H1 (cell line): ENCODE results near the gene HGD. TPM values are rescaled to one million over a fixed set of nuclear protein-coding genes. Genes with fewer than 3 reads are reported as not detected.

Experiments used
- CTCF ChIA-PET: fragments of 300-600 bp; sonication (Branson Sonifier 250); formaldehyde crosslinking; loops from one replicate; lab custom pipeline; 2021; ENCODE audit not compliant: partially characterized antibody; lab: Charles Lee
- POLR2A ChIA-PET: fragments of 300-600 bp; sonication (Branson Sonifier 250); formaldehyde crosslinking; loops from one replicate; lab custom pipeline; 2021; ENCODE audit warnings: inconsistent platforms; ENCODE audit not compliant: partially characterized antibody; lab: Charles Lee
- DNase-seq, 2 experiments: peaks; one replicate each; pipeline versions ENCODE4 v3.0.0 to v3.0.0-alpha.2; 2010 to 2022; ENCODE audit warnings: low spot score in 2 of 2, low read depth in 1 of 2, mixed read lengths in 1 of 2
- FAIRE-seq: peaks from 2 replicates; lab custom pipeline; 2011; peaks lifted over from hg19 to GRCh38; lab: Jason Lieb, UNC
- H2AFZ ChIP-seq: 2 replicates; pipeline ENCODE4 v1.8.1; 2012; ENCODE audit warnings: low read length, inconsistent platforms
- H2AK5ac ChIP-seq: 2 replicates; pipeline ENCODE4 v1.6.1; 2013; ENCODE audit warnings: low read depth, low read length
- H2BK120ac ChIP-seq: replicated peaks from 2 replicates; pipeline ENCODE3; 2013; ENCODE audit warnings: low read depth, low read length, inconsistent platforms
- H2BK12ac ChIP-seq: 2 replicates; pipeline ENCODE4 v1.6.1; 2013; ENCODE audit warnings: low read depth, low read length
- H2BK15ac ChIP-seq: 2 replicates; pipeline ENCODE4 v1.6.1; 2013; ENCODE audit warnings: low read length
- H2BK20ac ChIP-seq: 2 replicates; pipeline ENCODE4 v1.6.1; 2013; ENCODE audit warnings: low read length
- H2BK5ac ChIP-seq: 2 replicates; pipeline ENCODE4 v1.6.1; 2013; ENCODE audit warnings: low read depth, low read length
- H3K14ac ChIP-seq: 2 replicates; pipeline ENCODE4 v1.6.1; 2013; ENCODE audit warnings: inconsistent platforms; ENCODE audit not compliant: insufficient read length
- H3K18ac ChIP-seq: 2 replicates; pipeline ENCODE4 v1.6.1; 2013; ENCODE audit warnings: low read length; ENCODE audit errors: extremely low read depth
- H3K23ac ChIP-seq: 2 replicates; pipeline ENCODE4 v1.6.1; 2013; ENCODE audit warnings: inconsistent platforms; ENCODE audit not compliant: insufficient read length
- H3K23me2 ChIP-seq: 2 replicates; pipeline ENCODE4 v1.6.1; 2013; ENCODE audit warnings: low read depth, low read length
- H3K27ac ChIP-seq: 2 replicates; pipeline ENCODE4 v1.6.1; 2011; ENCODE audit warnings: low read depth, low read length, inconsistent platforms
- H3K27me3 ChIP-seq, 4 experiments: replicated peaks in 1 of 4; 1 replicate in 1 of 4; 2 replicates in 3 of 4; pipeline versions ENCODE4 v1.6.1 to v1.8.1; 2011 to 2013; ENCODE audit warnings: low read length in 3 of 4, mild to moderate bottlenecking in 3 of 4, inconsistent platforms in 2 of 4, mixed read lengths in 2 of 4, moderate library complexity in 1 of 4; ENCODE audit not compliant: control insufficient read depth in 3 of 4, insufficient read depth in 3 of 4; ENCODE audit errors: extremely low read depth in 1 of 4
- H3K36me3 ChIP-seq, 4 experiments: 2 replicates each; pipeline versions ENCODE4 v1.6.1 to v1.8.1; 2011 to 2013; ENCODE audit warnings: mild to moderate bottlenecking in 4 of 4, low read length in 3 of 4, moderate library complexity in 2 of 4, control low read depth in 1 of 4, inconsistent platforms in 1 of 4; ENCODE audit not compliant: insufficient read depth in 4 of 4, control insufficient read depth in 2 of 4
- H3K4ac ChIP-seq: replicated peaks from 2 replicates; pipeline ENCODE3; 2013; ENCODE audit warnings: low read length, low read depth, mixed read lengths, inconsistent platforms; ENCODE audit not compliant: insufficient read length
- H3K4me1 ChIP-seq, 4 experiments: replicated peaks in 1 of 4; 1 replicate in 1 of 4; 2 replicates in 3 of 4; pipeline versions ENCODE4 v1.6.1 to v1.8.1; 2011 to 2013; ENCODE audit warnings: low read length in 3 of 4, inconsistent platforms in 2 of 4, mixed read lengths in 1 of 4; ENCODE audit not compliant: insufficient read depth in 4 of 4, control insufficient read depth in 3 of 4
- H3K4me2 ChIP-seq, 2 experiments: 2 replicates each; pipeline versions ENCODE4 v1.6.1 to v1.8.1; 2011 to 2013; ENCODE audit warnings: low read depth in 2 of 2, low read length in 2 of 2, control low read depth in 1 of 2, inconsistent platforms in 1 of 2, mild to moderate bottlenecking in 1 of 2; ENCODE audit not compliant: insufficient read depth in 1 of 2
- H3K4me3 ChIP-seq, 4 experiments: fragments of 200-600, 300-600 bp in 1 of 4; sonication (generic), shearing (Covaris generic), sonication (Bioruptor Twin) in 1 of 4; 2 replicates each; pipeline versions ENCODE4 v1.5.1 to v1.8.1; 2011 to 2016; ENCODE audit warnings: low read length in 4 of 4, low read depth in 3 of 4, control low read depth in 2 of 4, inconsistent platforms in 2 of 4, mild to moderate bottlenecking in 2 of 4, mixed read lengths in 1 of 4, moderate library complexity in 1 of 4; ENCODE audit not compliant: insufficient read depth in 2 of 4; ENCODE audit errors: extremely low read depth in 1 of 4
- H3K56ac ChIP-seq: replicated peaks from 2 replicates; pipeline ENCODE3; 2013; ENCODE audit warnings: low read depth, mild to moderate bottlenecking, mixed read lengths, low read length, inconsistent platforms; ENCODE audit not compliant: insufficient read length
- H3K79me1 ChIP-seq: 2 replicates; pipeline ENCODE4 v1.6.1; 2013; ENCODE audit warnings: low read depth, low read length, control low read depth
- H3K79me2 ChIP-seq, 2 experiments: 2 replicates each; pipeline versions ENCODE4 v1.6.1 to v1.8.1; 2012 to 2013; ENCODE audit warnings: low read length in 2 of 2, mild to moderate bottlenecking in 2 of 2, inconsistent platforms in 1 of 2; ENCODE audit not compliant: insufficient read depth in 2 of 2, control insufficient read depth in 1 of 2
- H3K9ac ChIP-seq, 4 experiments: replicated peaks in 1 of 4; 1 replicate in 1 of 4; 2 replicates in 3 of 4; pipeline versions ENCODE4 v1.6.1 to v1.8.1; 2011 to 2013; ENCODE audit warnings: low read depth in 3 of 4, low read length in 3 of 4, control low read depth in 2 of 4, mild to moderate bottlenecking in 2 of 4, moderate library complexity in 2 of 4, inconsistent platforms in 1 of 4; ENCODE audit errors: extremely low read depth in 1 of 4
- H3K9me3 ChIP-seq, 2 experiments: 2 replicates each; pipeline versions ENCODE4 v1.6.1 to v1.8.1; 2012 to 2013; ENCODE audit warnings: mild to moderate bottlenecking in 2 of 2, moderate library complexity in 2 of 2, control low read depth in 1 of 2, inconsistent platforms in 1 of 2, low read depth in 1 of 2, low read length in 1 of 2, mixed read lengths in 1 of 2; ENCODE audit not compliant: insufficient read depth in 2 of 2
- H4K20me1 ChIP-seq, 2 experiments: replicated peaks in 1 of 2; 2 replicates each; pipeline versions ENCODE3 to v1.8.1; 2011 to 2013; ENCODE audit warnings: inconsistent platforms in 2 of 2, low read length in 2 of 2, mild to moderate bottlenecking in 1 of 2; ENCODE audit not compliant: insufficient read depth in 2 of 2, control insufficient read depth in 1 of 2
- H4K5ac ChIP-seq: 2 replicates; pipeline ENCODE4 v1.6.1; 2013; ENCODE audit warnings: low read length, low read depth, mixed read lengths, inconsistent platforms; ENCODE audit not compliant: insufficient read length
- H4K8ac ChIP-seq: 2 replicates; pipeline ENCODE4 v1.8.0; 2013; ENCODE audit warnings: mild to moderate bottlenecking, moderate library complexity, low read length, inconsistent platforms; ENCODE audit not compliant: insufficient read depth; ENCODE audit errors: extremely low read depth
- H4K91ac ChIP-seq: replicated peaks from 2 replicates; pipeline ENCODE3; 2013; ENCODE audit warnings: low read length, mixed read lengths, inconsistent platforms; ENCODE audit not compliant: insufficient read length
- CBX5 ChIP-seq: fragments of 300-800, 300-1000 bp; sonication (generic); IDR thresholded peaks from 2 replicates; pipeline ENCODE4 v1.7.1; 2016; ENCODE audit warnings: antibody characterized with exemption, low read length, low read depth
- NANOG ChIP-seq: IDR thresholded peaks from 2 replicates; pipeline ENCODE4 v1.6.1; 2011; ENCODE audit warnings: low read length, low read depth, mild to moderate bottlenecking, inconsistent platforms; ENCODE audit not compliant: insufficient read depth, poor library complexity, severe bottlenecking
- SIN3A ChIP-seq, 2 experiments: IDR thresholded peaks in 1 of 2; conservative IDR thresholded peaks in 1 of 2; 2 replicates each; pipeline ENCODE4 v1.6.1; 2011 to 2012; ENCODE audit warnings: low read length in 2 of 2, improper control_type of control experiment in 1 of 2, low read depth in 1 of 2, mild to moderate bottlenecking in 1 of 2
- SRF ChIP-seq: IDR thresholded peaks from 2 replicates; pipeline ENCODE4 v1.6.1; 2011; ENCODE audit warnings: mild to moderate bottlenecking, low read depth, low read length, moderate library complexity
- SUZ12 ChIP-seq: fragments of 200-600 bp; sonication (generic); IDR thresholded peaks from 2 replicates; pipeline ENCODE4 v1.6.1; 2012; ENCODE audit warnings: mild to moderate bottlenecking, inconsistent platforms, low read length, moderate library complexity, mixed read lengths
- TCF12 ChIP-seq: IDR thresholded peaks from 2 replicates; pipeline ENCODE4 v1.6.1; 2011; ENCODE audit warnings: low read depth, mild to moderate bottlenecking, low read length
- WGBS, 2 experiments: shearing (Covaris generic) in 1 of 2; methylation state at CpG; one replicate each; pipeline versions ENCODE4 v1.1.6 to v1.1.7; 2013 to 2015; ENCODE audit warnings: low lambda C conversion rate in 2 of 2, mixed read lengths in 2 of 2, inconsistent platforms in 1 of 2, low coverage in 1 of 2, missing lambda C conversion rate in 1 of 2; ENCODE audit not compliant: insufficient replicate concordance in 2 of 2, insufficient coverage in 1 of 2, insufficient read length in 1 of 2; ENCODE audit errors: extremely low coverage in 1 of 2, missing lambda C conversion rate in 1 of 2; 5-methylcytosine and 5-hydroxymethylcytosine counted together
- polyA plus RNA-seq, 7 experiments: library from polyadenylated mRNA; depleted of rRNA in 3 of 7; stranded (reverse) in 5 of 7; unstranded in 2 of 7; fragments of >200 nt in 5 of 7; fragments of 200-250 nt in 2 of 7; gene quantifications; 1 replicate in 5 of 7; 2 replicates in 1 of 7; 4 replicates in 1 of 7; pipeline versions ENCODE4 v1.2.1 to v1.2.3, GENCODE V29; 2011 to 2013; ENCODE audit warnings: missing spikeins in 2 of 7, mixed read lengths in 2 of 7
- total RNA-seq: library from RNA; stranded (reverse); fragmentation: NEBNext Ultra II Directional; extraction: Animal tissue kit (Norgen Biotek cat#: 25700); gene quantifications from 2 replicates; pipeline ENCODE4 v1.2.1, GENCODE V29; 2021
- TF ChIP-seq, protein P1 (sequence below), 3 experiments: IDR thresholded peaks; 1 replicate in 2 of 3; 2 replicates in 1 of 3; pipeline versions ENCODE4 v1.5.1 to v1.6.1; 2011; ENCODE audit warnings: low read length in 3 of 3, mild to moderate bottlenecking in 3 of 3, inconsistent platforms in 2 of 3, low read depth in 1 of 3, moderate library complexity in 1 of 3; ENCODE audit not compliant: insufficient read depth in 1 of 3; ENCODE audit errors: control extremely low read depth in 1 of 3
- TF ChIP-seq, protein P2 (sequence below): IDR thresholded peaks from 2 replicates; pipeline ENCODE4 v1.6.1; 2011; ENCODE audit warnings: low read length, improper control_type of control experiment

Gene HGD
- total and polyA plus RNA-seq, 2 of the 8 experiments (the other 6 are each of a cell fraction or from before 2014, with no cell fraction given): 0.11 TPM; not detected in 1

DNA sequence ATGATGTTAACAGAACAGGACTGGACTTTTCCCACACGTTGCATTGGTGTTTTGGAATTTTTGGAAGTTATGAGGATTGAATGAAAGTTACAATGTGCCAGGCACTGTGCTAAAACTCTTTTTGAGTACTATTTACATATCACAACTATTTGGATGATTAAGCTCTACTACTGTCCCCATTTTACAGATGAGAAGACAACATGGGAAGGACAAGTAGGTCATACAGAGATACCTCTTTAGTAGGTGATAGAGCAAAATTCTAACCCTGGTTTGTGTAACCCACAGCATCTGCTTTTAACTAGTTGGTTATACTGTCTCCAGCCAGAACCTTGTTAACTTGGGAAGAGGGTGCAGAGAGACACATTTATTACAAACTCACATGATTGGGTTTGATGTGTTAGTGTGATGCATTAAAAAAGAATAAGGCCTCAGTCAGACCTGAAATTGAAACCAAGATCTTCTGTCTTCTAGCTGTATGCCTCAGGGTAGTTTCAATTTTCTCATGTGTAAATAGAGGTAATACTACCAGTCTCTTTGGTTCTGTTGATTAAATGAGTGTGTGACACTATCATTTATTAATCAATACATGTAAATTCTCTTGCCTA, 84.5 kb downstream of the HGD start:
- Histone ChIP-seq H3K4me3 (peak overlapping the region in 3 of 4 experiments; percentile 36 to 82 (median 64); a peak in 4 of 8 replicates), H4K20me1 (peaks cover 0 to 2% of the 10 kb centered on the region in 2 experiments), H2BK5ac (no peak overlapping the region), H3K4ac (no peak overlapping the region), H4K91ac (no peak overlapping the region), H3K23ac (no peak overlapping the region), H3K9me3 (no peaks in the 10 kb centered on the region), H3K4me2 (peak overlapping the region; percentile 53 to 81), H3K79me2 (peaks cover 0 to 36% of the 10 kb centered on the region in 2 experiments; a peak in 3 of 4 replicates), H2BK12ac (no peak overlapping the region), H3K56ac (no peak overlapping the region), H3K4me1 (peaks cover 0 to 6% (median 0%) of the 10 kb centered on the region in 4 experiments; a peak in 4 of 7 replicates), H3K79me1 (peaks cover 4% of the 10 kb centered on the region; the same call in 1 of the 2 replicates), H3K23me2 (no peaks in the 10 kb centered on the region), H3K27ac (no peak overlapping the region), H3K9ac (peak overlapping the region in 1 of 4 experiments; percentile 17; a peak in 1 of 7 replicates), H3K27me3 (no peaks in the 10 kb centered on the region), H3K18ac (no peak overlapping the region), H2AFZ (no peak overlapping the region), H2BK15ac (no peak overlapping the region), H3K14ac (no peak overlapping the region), H4K8ac (no peak overlapping the region), H2BK20ac (no peak overlapping the region), H2AK5ac (no peak overlapping the region), H3K36me3 (peaks cover 4 to 48% (median 23%) of the 10 kb centered on the region in 4 experiments; a peak in 6 of 8 replicates), H2BK120ac (peak overlapping the region; percentile 57), H4K5ac (no peak overlapping the region)
- ChIA-PET CTCF (interaction anchor here (0.6 to 1.7 kb wide), 3 partner anchors 30 to 67 kb away, joined by 3 to 6 read pairs (median 6); no protein-coding TSS in a partner anchor), POLR2A (interaction anchor here (0.6 to 2.2 kb wide), 7 partner anchors 11 to 198 kb away, joined by 3 to 12 read pairs (median 4); partner anchors contain the start of genes GTF2E1 and RABL3)
- FAIRE-seq (no peak), DNase-seq (no peak)
- 72% methylated on average over 1 of the region's 1 CpG; no CpG with 5 or more reads in 1 of the 2 experiments for WGBS, 2 experiments
- TF ChIP-seq, protein P1, sequence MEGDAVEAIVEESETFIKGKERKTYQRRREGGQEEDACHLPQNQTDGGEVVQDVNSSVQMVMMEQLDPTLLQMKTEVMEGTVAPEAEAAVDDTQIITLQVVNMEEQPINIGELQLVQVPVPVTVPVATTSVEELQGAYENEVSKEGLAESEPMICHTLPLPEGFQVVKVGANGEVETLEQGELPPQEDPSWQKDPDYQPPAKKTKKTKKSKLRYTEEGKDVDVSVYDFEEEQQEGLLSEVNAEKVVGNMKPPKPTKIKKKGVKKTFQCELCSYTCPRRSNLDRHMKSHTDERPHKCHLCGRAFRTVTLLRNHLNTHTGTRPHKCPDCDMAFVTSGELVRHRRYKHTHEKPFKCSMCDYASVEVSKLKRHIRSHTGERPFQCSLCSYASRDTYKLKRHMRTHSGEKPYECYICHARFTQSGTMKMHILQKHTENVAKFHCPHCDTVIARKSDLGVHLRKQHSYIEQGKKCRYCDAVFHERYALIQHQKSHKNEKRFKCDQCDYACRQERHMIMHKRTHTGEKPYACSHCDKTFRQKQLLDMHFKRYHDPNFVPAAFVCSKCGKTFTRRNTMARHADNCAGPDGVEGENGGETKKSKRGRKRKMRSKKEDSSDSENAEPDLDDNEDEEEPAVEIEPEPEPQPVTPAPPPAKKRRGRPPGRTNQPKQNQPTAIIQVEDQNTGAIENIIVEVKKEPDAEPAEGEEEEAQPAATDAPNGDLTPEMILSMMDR (IDR thresholded peaks at IDR 0.05; ENCODE audit: control extremely low read depth in 1 of 3, insufficient read depth in 1 of 3, low read depth in 1 of 3, low read length in 3 of 3): no peak
- TF ChIP-seq, protein P2, sequence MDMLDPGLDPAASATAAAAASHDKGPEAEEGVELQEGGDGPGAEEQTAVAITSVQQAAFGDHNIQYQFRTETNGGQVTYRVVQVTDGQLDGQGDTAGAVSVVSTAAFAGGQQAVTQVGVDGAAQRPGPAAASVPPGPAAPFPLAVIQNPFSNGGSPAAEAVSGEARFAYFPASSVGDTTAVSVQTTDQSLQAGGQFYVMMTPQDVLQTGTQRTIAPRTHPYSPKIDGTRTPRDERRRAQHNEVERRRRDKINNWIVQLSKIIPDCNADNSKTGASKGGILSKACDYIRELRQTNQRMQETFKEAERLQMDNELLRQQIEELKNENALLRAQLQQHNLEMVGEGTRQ: no peak
- TF ChIP-seq SIN3A (conservative IDR thresholded peaks at IDR 0.05 in 1 of 2, IDR thresholded peaks at IDR 0.05 in 1 of 2; ENCODE audit: low read depth in 1 of 2, low read length in 2 of 2) (no peak), TCF12 (no peak), SRF (no peak), NANOG (no peak), CBX5 (no peak), SUZ12 (no peak)
